Measurements from ENCODE around the gene ACOT7. TPM values are rescaled to one million over a fixed set of nuclear protein-coding genes. Genes with fewer than 3 reads are reported as not detected.

The ACOT7 gene
- total RNA-seq, 1 experiment from 2014 or later: 36.2 TPM

GRCh38 chr1:6244401-6245049, 149.0 kb downstream of the ACOT7 start:
- Mint-ChIP-seq H3K4me1 (ENCODE audit: low read depth, unreplicated experiment) (no peaks in the 10 kb centered on the region), H3K36me3 (ENCODE audit: insufficient read depth, unreplicated experiment) (peaks cover 8% of the 10 kb centered on the region), H3K27me3 (ENCODE audit: unreplicated experiment) (peaks cover 61% of the 10 kb centered on the region), H3K4me3 (ENCODE audit: low read depth, unreplicated experiment) (no peak overlapping the region), H3K27ac (ENCODE audit: unreplicated experiment) (no peak overlapping the region), H3K9me3 (ENCODE audit: low read depth, unreplicated experiment) (no peaks in the 10 kb centered on the region)
- no peak for TF ChIP-seq CTCF (IDR thresholded peaks at IDR 0.05; ENCODE audit: unreplicated experiment)
- CTCF ChIA-PET: interaction anchor here (0.7 to 1.8 kb wide), 10 partner anchors 9 to 210 kb away, joined by 3 to 19 read pairs (median 4); partner anchors contain the start of genes ICMT and RNF207
- no TSS peak for BruUV-seq (replicated peaks)
- intact Hi-C loops (cut with micrococcal nuclease; ENCODE audit: unreplicated experiment): loop anchor here (2.0 to 10.0 kb wide), 4 partner anchors 136 to 193 kb away; no protein-coding TSS in a partner anchor
- DNase-seq: no peak

GRCh38 chr1:6243993-6244392, 149.6 kb downstream of the ACOT7 start, which contains the start of gene HES3:
Gene HES3, plus strand, starts transcription at chr1:6244179. Its CDS starts 187 bp downstream, at chr1:6244366.
- Mint-ChIP-seq H3K4me1 (ENCODE audit: low read depth, unreplicated experiment) (no peaks in the 10 kb centered on the region), H3K27ac (ENCODE audit: unreplicated experiment) (no peak within 1 kb of the TSS), H3K4me3 (ENCODE audit: low read depth, unreplicated experiment) (no peak within 1 kb of the TSS), H3K9me3 (ENCODE audit: low read depth, unreplicated experiment) (no peaks in the 10 kb centered on the region), H3K27me3 (ENCODE audit: unreplicated experiment) (peaks cover 61% of the 10 kb centered on the region), H3K36me3 (ENCODE audit: insufficient read depth, unreplicated experiment) (peaks cover 8% of the 10 kb centered on the region)
- no peak for DNase-seq
- BruUV-seq (replicated peaks): no TSS peak
- no peak for TF ChIP-seq CTCF (IDR thresholded peaks at IDR 0.05; ENCODE audit: unreplicated experiment)
- intact Hi-C loops (cut with micrococcal nuclease; ENCODE audit: unreplicated experiment): loop anchor here (2.0 to 10.0 kb wide), 3 partner anchors 135 to 191 kb away; no protein-coding TSS in a partner anchor
- CTCF ChIA-PET: no interaction called here

- H3K4me3 Mint-ChIP-seq (ENCODE audit: low read depth, unreplicated experiment): no peak overlapping the region
- H3K27me3 Mint-ChIP-seq (ENCODE audit: unreplicated experiment): peaks cover 56% of the 10 kb centered on the region
- no peaks in the 10 kb centered on the region for H3K4me1 Mint-ChIP-seq (ENCODE audit: low read depth, unreplicated experiment)
- CTCF ChIA-PET: no interaction called here
- no TSS peak for BruUV-seq (replicated peaks)
- intact Hi-C loops (cut with micrococcal nuclease; ENCODE audit: unreplicated experiment): loop anchor here (10.0 kb wide), 1 partner anchor 162 kb away; no protein-coding TSS in a partner anchor
- DNase-seq: no peak
- H3K36me3 Mint-ChIP-seq (ENCODE audit: insufficient read depth, unreplicated experiment): peaks cover 7% of the 10 kb centered on the region
- no peak for TF ChIP-seq CTCF (IDR thresholded peaks at IDR 0.05; ENCODE audit: unreplicated experiment)
- H3K9me3 Mint-ChIP-seq (ENCODE audit: low read depth, unreplicated experiment): no peaks in the 10 kb centered on the region
- no peak overlapping the region for H3K27ac Mint-ChIP-seq (ENCODE audit: unreplicated experiment)
These were observed 150.3 kb downstream of the ACOT7 start for GRCh38 chr1:6243053-6243834.

- H3K4me1 Mint-ChIP-seq (ENCODE audit: low read depth, unreplicated experiment): no peaks in the 10 kb centered on the region
- H3K4me3 Mint-ChIP-seq (ENCODE audit: low read depth, unreplicated experiment): no peak overlapping the region
- H3K36me3 Mint-ChIP-seq (ENCODE audit: insufficient read depth, unreplicated experiment): peaks cover 4% of the 10 kb centered on the region
- BruUV-seq (replicated peaks): no TSS peak
- no peak overlapping the region for H3K27ac Mint-ChIP-seq (ENCODE audit: unreplicated experiment)
- peaks cover 45% of the 10 kb centered on the region for H3K27me3 Mint-ChIP-seq (ENCODE audit: unreplicated experiment)
- H3K9me3 Mint-ChIP-seq (ENCODE audit: low read depth, unreplicated experiment): no peaks in the 10 kb centered on the region
- no peak for DNase-seq
- CTCF ChIA-PET: interaction anchor here (0.7 to 0.8 kb wide), 2 partner anchors 37 to 214 kb away, joined by 3 to 4 read pairs; no protein-coding TSS in a partner anchor
- TF ChIP-seq CTCF (IDR thresholded peaks at IDR 0.05; ENCODE audit: unreplicated experiment): no peak
- intact Hi-C loops (cut with micrococcal nuclease; ENCODE audit: unreplicated experiment): loop anchor here (10.0 kb wide), 1 partner anchor 163 kb away; no protein-coding TSS in a partner anchor
These were observed 151.5 kb downstream of the ACOT7 start for GRCh38 chr1:6241887-6242740.
